NCI-H526 treated with DMSO at 0.1 percent for 48 hours (cell line): ENCODE results near the gene TRAF2.
A peak's percentile ranks its signal among the peaks of the same experiment; 100 is the strongest.

Experiments used
- DNase-seq: peaks from one replicate; lab custom pipeline; 2025; lab: John Stamatoyannopoulos, UW

The TRAF2 gene

DNA sequence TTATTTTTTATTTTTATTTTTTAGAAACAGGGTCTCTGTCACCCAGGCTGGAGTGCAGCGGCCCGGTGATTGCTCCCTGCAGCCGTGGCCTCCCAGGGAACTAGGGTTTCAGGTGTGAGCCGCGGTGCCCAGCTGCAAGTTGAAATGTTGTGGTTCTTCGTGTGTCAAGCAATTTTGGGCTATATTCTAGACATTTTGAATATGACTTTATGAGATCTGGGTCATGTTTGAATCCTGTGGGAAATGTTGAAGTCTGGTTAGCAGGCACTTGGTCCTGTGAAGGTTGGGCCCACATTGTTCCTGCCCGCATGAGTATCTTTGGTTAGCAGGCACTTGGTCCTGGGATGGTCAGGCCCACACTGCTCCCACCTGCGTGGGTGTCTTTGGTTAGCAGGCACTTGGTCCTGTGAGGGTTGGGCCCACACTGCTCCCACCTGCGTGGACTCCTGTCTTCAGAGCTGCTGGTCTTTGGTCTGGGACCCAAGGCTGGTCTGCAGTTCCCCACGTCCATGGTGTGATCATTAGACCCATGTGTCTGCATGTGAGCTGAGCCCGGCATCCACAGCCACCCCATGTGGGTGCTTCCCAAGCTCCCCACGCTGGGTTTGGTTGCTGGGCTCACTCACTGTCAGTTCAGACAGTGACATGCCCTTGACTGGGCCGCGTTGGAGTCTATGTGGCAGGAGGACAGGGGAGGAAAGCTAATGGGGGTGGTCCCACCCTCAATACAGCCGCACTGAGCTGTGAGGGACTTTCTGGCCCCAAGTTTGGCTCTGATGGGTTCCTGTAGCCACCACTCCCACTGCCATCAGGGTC, 51.1 kb downstream of the TRAF2 start:
- DNase-seq: no peak

DNA sequence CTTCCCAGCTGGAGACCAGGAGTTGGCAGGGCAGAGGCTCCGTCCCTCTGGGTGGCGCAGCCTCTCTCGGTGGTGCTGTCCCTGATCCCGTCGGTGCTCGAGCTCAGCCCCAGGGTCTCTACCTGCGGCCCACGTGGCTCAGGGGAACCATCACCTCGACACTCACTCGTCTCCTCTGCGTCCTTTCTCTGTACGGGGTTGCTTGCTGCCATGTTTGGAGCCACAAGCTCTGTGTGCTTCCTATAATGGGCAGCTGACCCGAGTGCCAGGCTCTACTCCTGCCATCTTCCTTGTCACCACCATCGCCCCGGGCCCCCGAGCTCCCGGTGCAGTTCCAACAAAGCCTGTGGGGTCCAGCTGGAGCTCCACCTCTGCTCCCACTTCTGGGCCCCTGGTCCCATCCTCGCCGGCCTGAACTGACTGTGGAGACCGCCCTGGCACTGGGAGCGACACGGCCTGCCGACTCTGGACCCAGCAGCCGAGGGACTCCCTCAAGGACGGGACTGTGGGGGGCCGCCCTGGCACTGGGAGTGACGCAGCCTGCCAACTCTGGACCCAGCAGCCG, 53.2 kb downstream of the TRAF2 start:
- DNase-seq: no peak

DNA sequence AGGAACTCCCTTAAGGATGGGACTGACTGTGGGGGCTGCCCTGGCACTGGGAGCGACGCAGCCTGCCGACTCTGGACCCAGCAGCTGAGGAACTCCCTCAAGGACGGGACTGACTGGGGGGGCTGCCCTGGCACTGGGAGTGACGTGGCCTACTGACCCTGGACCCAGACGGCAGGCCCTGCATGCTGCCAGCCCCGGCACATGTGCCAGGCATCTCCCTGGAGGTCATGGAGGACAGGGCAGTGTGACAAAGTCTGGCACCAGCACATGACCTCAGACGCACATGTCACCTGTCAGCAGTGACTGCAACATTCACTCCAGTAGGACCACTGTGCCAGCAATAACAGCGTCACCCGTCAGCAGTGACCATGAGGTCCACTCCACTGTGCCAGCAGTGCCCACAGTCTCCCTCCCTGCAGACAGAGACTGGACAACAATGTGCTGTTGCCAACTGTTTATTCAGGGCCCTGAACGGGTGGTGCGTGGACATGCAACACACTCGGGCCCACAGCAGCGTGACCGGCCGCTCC, 53.7 kb downstream of the TRAF2 start:
- no peak for DNase-seq

DNA sequence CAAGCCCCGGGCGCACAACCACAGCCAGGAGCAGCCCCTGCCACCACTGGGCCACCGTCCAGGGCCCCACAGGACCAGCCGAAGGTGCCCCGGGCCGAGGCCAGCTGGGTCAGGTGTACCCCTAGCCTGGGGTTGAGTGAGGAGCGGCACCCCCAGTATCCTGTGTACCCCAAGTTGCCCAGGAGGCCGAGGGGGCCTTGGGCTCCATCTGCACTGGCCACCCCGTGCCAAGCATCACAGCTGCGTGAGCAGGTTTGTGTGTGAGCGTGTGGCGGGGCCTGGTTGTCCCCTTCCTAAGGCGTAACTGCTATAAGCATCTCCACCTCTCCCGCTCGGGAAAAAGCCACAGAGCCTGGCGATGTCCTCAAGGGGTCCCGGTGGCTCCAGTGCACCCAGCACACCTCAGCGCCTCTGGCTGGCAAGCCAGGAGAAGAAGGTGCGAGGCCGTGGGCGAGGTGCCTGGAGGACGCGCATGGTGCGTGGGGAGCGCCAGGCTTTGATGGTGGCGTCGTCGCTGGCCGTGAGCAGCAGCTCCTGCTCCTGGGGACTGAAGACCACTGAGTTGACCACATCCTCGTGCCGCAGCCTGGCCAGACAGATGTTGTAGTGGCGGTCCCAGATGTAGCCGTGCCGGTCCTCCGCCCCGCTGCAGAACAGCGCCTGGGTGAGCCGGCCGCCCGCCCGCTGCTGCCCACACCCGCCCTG, 54.4 kb downstream of the TRAF2 start:
- no peak for DNase-seq

DNA sequence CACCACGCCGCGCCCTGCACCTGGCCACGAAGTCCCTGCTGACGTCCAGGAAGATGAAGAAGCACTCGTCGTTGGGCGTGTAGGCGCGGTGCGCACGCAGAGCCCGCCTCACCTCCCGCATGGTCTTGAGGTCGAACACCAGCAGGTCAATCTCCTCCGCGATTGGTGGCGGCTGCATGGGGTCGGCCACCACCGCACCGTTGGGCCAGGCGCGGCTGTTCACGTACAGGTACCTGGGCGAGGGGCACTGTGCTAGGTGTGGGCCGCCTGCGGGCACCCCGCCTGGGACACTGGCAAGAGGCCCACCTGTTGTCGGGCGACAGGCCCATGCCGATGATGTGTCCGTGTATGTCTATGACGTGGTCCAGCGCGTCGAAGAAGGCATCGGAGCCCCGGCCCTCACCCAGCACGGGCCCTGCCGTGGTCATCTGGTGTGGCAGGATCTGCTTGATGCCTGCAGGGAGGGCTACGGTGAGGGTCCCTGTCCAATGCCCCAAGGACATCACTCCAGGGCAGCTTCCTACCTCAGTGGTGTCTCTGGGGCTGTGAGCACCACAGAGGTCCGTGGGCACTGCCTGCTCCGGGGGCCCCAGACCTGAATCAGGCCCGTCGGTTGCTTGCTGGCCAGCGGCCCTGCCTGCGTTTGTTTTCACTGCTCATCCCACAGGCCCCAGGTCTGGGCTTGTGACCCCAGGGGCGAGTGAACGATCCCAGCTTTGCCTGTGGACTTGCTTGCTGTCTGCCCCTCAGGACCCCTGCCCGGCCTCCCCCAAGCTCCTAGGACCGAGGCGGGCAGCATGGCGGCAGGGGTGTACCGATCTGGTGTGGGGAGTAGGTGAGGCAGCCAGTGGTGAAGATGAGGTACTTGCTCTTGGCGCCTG, 55.2 kb downstream of the TRAF2 start:
- DNase-seq: no peak

DNA sequence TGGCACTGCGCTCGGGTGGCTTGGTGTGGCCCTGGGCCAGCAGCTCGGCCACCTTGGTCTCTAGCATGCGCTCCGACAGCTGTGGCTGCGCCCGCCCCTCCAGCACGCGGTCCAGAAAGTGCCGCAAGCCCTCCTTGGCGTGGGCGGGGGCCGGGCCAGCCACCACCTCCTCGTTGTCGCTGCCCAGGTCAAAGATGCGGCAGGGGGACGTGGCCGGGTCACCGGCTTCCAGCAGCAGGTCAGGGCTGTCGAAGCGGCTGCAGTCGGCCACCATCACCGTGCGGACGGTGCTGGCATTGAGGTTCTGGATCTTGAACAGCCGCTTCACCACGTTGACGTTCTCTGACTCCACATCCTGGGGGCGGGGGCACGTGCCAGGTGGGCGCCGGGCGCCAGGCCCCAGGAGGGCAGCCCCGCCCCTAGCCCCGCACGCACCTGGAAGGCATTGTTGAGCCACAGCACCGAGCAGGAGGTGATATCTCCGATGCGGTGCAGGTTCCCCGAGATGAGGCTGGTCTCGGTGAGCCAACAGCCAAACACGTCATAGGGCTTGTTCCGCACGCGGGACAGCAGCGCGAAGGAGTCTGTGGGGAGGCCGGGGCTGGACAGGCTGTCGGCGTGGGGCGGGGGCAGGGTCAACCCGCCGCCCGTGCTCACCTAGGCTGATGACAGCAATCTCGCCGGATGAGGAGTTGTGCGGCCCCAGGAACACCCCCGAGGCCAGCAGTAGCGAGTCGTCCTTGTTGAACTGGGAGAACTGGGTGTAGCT, 56.0 kb downstream of the TRAF2 start:
- no peak for DNase-seq

DNA sequence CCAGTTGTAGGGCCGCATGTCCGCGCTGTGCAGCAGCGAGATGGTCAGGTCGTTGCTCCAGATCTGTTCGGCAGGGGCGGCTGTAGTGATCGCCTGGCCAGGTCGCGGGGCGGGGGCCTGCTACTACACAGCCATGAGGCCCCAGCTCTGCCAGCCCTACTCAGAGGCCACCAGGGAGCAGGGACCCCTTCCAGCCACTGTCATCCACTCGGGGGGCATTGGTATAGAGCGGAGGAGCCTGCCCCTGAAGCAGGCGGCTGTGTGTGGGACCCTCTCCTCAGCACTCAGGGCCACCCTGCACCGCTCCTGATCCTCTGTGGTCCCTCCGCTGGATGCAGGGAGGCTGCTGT, 56.5 kb downstream of the TRAF2 start:
- DNase-seq: no peak

DNA sequence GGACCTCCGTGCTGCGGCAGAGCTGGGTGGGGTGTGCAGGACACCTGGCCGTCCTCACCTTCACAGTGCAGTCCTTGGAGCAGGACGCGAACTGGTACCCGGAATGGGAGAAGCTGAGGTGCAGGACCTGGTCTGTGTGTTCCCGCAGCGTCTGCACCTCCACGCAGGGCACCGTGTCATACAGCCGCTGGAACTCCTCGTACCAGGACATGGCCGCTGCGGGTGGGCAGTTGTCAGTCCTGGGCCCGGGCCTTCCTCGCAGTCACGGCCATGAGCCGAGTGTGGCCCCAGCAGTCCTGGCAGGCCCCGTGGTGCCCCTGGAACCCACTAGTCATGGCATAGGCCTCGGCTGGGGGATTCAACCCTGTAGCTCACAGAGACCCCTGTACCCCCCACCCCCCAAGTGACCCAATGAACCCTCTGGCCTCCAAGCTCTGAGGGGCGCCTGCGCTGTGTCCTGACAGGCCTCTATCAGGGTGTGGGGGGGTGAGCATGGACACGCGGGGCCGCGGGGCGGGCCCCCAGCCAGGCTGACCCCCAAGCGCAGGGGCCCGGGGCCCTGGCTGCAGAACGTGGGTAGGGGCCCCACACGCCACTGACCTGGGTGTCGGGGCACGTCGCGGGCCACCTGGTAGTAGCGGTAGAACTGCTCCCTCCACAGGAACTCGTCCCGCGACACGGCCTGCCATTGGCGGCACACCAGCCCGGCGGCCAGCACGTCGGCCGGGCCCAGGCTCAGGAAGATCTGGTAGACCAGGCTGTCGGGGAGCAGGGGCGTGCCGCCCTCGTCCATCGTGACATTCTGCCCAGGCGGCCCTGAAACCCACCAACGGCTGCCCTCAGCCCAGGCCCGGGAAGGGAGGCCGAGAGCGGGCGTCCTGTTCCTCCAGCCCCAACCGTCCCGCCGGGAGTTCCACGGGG, 57.2 kb downstream of the TRAF2 start:
- DNase-seq: no peak

DNA sequence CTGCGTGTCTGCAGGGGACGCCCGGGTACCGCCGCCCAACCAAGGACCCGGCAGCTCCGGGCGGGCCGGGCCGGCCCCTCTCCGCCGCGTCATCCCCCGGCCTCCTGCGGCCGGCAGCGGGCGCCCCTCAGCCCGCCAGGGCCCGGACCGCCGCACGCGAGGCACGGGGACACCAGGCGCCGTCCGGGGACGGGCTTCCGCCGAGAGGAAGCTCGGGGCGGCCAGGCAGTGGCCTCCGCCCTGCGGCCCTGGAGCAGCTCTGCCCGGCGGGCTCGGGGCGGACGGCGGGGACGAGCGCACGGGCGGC, 57.8 kb downstream of the TRAF2 start:
- no peak for DNase-seq

DNA sequence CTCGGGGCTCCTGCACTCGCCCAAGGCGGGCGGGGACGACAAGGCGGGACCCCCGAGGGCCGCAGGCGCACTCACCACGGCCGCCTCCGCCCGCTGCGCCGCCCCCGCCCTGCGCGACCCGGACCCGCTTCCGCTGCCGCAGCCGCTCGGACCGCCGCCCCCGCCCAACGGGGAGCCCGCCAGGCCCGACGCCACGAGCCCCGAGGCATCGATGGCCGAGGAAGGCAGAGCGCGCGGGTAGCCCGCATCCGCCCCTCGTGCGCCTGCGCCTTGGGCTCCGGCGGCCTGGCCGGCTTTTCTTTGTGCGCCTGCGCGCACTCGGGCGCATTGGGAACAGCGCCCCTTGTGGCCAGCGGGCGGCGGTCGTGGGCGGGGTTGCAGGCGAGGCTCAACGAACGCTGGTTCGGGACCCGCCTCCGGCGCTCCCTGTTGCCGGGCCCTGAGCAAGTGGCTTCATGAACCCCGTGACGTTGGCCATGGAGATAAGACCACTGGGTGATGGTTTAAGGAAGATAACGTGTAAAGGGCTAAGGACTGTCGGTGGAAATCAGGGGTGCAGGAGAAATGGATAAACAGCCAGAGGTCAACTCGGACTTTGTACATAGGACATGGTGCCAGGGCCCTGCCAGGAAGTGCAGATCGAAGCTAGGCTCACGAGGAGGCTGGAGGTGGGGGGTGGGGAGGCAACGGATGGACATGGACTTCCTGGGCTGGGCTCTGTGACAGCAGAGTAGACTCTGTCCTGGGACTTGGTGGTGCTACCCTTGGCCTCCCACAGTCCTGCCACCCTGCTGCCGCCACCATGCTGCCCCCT, 58.4 kb downstream of the TRAF2 start, which contains the start of the genes C8G and FBXW5:
TSS of gene C8G (plus strand) at position 725 of the 814 bp plus-strand sequence. CDS start at position 803, 78 bp downstream.
TSS of gene FBXW5 (minus strand) at position 220 of the 814 bp plus-strand sequence. CDS start 655 bp downstream, outside the sequence.
- peak; percentile 64 for DNase-seq

DNA sequence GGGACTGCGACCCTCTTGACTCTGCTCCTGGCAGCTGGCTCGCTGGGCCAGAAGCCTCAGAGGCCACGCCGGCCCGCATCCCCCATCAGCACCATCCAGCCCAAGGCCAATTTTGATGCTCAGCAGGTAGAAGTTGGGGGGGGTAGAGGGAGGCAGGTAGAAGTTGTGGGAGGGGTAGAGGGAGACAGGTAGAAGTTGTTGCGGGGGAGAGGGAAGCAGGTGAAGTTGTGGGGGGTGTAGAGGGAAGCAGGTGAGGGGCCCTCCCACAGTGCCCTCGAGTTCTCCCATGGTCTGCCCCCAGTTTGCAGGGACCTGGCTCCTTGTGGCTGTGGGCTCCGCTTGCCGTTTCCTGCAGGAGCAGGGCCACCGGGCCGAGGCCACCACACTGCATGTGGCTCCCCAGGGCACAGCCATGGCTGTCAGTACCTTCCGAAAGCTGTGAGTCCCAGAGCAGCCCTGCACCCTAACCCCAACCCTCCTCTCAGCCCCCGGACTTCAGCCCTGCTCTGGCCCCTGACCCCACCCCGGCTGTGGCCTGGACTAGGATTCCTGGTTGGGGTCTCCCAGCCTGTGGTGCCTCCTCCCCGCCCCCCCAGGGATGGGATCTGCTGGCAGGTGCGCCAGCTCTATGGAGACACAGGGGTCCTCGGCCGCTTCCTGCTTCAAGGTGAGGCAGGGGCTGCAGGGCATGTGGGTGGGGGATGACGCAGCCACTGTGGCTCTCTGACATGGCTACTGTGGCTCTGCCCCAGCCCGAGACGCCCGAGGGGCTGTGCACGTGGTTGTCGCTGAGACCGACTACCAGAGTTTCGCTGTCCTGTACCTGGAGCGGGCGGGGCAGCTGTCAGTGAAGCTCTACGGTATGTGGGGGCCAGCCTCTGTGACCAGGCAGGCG, 59.3 kb downstream of the TRAF2 start:
- DNase-seq: no peak

DNA sequence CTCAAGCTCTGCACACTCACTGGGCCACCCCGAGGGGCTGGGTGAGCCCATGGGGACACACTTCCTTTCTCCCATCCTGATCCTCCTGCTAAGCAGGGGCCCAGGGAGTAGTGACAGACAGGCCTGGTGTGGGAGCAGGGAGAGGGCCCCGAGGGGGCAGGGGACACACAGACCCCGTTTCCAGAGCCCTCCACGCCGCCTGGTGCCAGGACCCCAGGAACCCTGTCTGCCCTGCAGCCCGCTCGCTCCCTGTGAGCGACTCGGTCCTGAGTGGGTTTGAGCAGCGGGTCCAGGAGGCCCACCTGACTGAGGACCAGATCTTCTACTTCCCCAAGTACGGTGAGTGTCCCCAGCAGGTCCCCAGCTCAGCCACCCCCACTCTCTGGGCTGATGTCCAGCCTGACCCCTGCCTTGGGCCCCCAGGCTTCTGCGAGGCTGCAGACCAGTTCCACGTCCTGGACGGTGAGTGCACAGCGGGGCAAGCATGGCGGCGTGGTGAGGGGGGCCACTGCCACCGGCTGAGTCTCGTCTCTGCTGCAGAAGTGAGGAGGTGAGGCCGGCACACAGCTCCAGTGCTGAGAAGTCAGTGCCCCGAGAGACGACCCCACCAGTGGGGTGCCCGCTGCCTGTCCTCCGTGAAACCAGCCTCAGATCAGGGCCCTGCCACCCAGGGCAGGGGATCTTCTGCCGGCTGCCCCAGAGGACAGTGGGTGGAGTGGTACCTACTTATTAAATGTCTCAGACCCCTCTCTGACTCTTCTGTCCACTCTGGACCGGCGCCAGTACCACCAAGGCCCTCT, 60.1 kb downstream of the TRAF2 start:
- no peak for DNase-seq

DNA sequence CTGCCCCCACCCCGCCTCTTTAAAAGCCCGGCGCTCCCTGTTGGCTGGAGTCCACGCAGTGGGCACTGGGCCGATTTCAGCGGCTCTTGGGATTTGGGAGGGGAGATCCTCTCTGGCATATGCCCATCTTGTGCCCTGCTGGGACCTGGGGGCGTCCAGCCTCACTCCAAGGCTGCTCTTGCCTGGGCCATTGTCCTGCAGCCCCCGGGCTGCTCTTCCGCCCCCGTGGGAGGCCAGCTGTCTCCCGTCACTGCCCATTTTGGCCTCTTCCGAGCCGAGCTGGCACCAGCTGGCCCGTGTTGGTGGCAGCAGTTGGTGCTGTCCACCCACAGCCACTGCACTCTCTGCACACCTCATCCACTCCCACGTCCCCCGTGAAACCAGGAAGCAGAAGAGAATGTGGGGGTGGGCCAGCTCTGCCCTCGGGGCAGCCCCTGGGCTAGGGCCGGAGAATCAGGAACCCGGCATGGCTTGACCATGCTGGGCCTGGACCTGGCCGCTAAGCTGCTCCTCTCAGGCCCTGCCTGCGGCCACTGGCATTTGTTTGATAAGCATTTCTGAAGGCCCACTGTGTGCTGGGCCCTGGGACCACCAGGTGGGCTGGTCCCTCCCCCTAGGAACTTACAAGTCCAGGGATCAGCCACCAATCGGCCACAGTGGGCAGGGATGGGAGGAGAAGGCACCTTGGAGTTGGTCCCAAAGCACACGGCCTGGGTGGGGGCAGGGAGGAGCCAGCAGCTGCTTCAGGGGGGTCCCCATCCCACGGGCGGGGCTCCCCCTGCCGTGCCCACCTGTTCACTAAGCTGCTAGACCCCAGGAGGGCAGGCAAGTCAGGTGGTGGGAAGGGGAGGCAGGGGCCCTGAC, 60.9 kb downstream of the TRAF2 start:
- DNase-seq: no peak

DNA sequence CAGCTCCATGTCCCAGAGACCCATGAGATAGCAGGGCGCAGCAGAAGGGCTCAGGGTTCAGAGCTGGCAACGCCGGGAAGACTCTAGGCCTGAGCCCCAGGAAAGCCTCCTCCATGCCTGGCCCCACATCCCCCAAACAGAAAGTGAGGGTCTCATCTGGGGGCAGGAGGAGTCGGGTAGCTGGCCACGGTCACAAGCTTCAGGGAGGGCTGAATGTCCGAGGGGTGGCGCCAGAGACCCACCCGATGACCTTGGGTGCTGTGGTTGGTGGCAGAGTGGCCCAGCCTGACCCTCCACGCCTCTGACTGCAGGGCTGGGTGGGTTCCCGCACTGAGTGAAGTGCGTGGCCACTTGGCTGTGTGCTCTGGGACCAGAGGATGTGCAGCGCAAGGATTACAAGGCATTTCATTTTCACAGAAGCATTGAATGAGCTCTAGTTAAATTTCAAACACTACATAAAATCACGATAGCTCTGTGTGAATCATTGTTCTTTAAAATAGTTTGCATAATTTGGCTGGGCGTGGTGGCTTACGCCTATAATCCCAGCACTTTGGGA, 61.7 kb downstream of the TRAF2 start:
- no peak for DNase-seq

DNA sequence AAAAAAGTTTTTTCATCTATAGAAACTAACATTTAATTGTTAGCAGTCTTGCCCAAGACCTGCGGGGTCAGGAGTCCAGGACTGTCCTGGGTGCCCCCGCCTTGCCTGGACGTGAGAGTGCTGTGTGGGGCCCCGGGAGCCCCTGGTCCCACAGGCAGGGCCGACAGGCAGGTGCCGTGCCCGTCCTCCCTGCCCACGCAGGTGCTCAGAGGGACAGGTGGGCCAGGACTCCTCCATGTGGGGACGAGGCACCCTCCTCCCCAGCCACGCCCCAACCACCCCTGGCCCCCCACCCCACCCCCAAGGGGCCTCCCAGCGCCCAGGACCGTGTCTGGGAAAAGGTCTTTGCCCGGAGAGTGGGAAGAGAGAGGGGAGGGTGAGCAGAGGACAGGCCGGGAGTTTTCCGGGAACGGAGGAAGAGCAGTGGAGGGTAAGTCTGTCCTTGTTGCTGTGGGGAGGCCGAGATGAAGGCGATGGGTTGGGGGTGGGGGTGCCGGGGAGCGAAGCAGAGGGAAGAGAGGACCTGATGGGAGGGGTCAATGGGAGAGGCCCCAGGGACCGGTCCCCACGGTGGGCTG, 63.0 kb downstream of the TRAF2 start:
- DNase-seq: no peak
